ENCODE results near the gene ARHGEF6. TPM values are rescaled to one million over a fixed set of nuclear protein-coding genes. Genes with fewer than 3 reads are reported as not detected.

ARHGEF6 gene
- total and polyA plus RNA-seq, 7 donors, result 11.4 to 70.5 (median 25.4) TPM

DNA sequence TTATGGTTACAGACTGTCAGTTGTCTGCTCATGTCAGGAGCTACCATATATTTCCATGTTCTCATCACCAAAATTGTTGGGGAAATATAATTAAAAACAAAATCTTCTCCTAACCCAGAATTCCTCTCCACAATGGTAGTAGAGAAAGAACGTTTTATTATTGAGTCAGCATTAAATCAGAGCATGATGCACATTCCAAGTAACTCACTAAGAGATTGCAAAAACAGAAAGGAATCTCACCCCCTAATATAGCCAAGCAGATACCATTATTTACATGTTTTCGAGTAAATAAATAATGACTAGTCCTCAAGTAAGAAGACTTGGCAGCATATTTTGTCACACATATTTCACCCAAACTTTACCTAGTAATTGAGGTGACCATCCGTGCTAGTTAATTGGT is 36.2 kb upstream of the ARHGEF6 start:
- TF ChIP-seq, protein P1, sequence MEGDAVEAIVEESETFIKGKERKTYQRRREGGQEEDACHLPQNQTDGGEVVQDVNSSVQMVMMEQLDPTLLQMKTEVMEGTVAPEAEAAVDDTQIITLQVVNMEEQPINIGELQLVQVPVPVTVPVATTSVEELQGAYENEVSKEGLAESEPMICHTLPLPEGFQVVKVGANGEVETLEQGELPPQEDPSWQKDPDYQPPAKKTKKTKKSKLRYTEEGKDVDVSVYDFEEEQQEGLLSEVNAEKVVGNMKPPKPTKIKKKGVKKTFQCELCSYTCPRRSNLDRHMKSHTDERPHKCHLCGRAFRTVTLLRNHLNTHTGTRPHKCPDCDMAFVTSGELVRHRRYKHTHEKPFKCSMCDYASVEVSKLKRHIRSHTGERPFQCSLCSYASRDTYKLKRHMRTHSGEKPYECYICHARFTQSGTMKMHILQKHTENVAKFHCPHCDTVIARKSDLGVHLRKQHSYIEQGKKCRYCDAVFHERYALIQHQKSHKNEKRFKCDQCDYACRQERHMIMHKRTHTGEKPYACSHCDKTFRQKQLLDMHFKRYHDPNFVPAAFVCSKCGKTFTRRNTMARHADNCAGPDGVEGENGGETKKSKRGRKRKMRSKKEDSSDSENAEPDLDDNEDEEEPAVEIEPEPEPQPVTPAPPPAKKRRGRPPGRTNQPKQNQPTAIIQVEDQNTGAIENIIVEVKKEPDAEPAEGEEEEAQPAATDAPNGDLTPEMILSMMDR (IDR thresholded peaks at IDR 0.05), result no peak
- intact Hi-C loops (cut with DNase I), result no loop called here
- WGBS, 3 donors, result 70 to 79% (median 76%) methylated on average over 3 of the region's 3 CpGs

DNA sequence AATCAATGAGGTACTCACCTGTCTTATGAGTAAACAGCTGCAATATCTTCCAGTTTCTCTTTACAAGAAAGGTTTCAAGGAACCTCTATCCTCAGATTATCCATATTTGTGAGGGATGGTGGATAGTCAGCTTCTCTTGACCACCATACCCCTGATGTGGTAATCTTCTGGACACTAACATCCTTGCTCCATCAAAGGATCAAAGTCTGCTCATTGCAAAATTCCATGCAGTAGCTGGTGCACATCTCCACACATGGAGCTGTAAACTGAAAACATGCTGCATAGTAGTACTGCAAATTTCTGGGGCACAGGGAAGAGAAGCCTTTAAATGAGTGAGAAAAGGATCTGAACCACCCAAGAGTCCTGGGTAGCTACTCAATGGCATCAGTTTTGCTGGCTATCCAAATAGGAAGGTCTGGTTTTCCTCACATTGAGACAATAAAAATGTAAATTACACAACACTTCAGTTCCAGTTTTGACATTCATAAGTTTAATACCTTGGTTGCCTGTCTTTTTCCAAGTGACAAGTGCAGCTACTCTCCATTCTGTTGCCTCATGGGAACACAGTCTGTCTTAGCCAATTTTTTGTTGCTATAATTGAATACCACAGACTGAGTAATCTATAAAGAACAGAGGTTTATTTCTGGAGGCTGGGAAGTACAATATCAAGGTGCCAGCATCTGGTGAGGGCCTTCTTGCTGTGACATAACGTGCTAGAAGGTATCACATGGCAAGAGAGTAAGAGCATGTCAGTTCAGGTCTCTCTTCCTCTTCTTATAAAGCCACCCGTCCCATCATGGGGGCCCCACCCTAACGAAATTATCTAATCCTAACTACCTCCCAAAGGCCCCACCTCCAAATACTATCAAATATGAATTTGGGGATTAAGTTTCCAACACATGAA is 34.4 kb upstream of the ARHGEF6 start:
- ATAC-seq (peak in 1 of 4 donors; percentile 32), DNase-seq (no peak)
- no peaks in the 10 kb centered on the region for H3K9me3 ChIP-seq
- no peak overlapping the region for H3K27ac ChIP-seq
- peaks cover 0 to 19% of the 10 kb centered on the region in 2 donors for H3K36me3 ChIP-seq (ENCODE audit: insufficient read depth in 1 of 2, low read depth in 1 of 2)
- 50 to 88% (median 78%) methylated on average over 2 to 3 of the region's 3 CpGs for WGBS, 3 donors
- no peaks in the 10 kb centered on the region for H3K27me3 ChIP-seq (ENCODE audit: insufficient read depth in 3 of 3, low read length in 2 of 3)
- H3K4me1 ChIP-seq, result no peaks in the 10 kb centered on the region
- TF ChIP-seq, protein P1 (IDR thresholded peaks at IDR 0.05), result no peak
- intact Hi-C loops (cut with DNase I), result no loop called here
- no peak overlapping the region for H3K4me3 ChIP-seq

More for the DNA sequence above, 36.2 kb upstream of the ARHGEF6 start:
- ATAC-seq (no peak), DNase-seq (no peak)
- peaks cover 0 to 20% of the 10 kb centered on the region in 2 donors for H3K36me3 ChIP-seq (ENCODE audit: insufficient read depth in 1 of 2, low read depth in 1 of 2)
- no peaks in the 10 kb centered on the region for H3K27me3 ChIP-seq (ENCODE audit: insufficient read depth in 3 of 3, low read length in 2 of 3)
- no peak overlapping the region for H3K4me3 ChIP-seq
- no peaks in the 10 kb centered on the region for H3K9me3 ChIP-seq
- H3K4me1 ChIP-seq, result no peaks in the 10 kb centered on the region
- H3K27ac ChIP-seq, result no peak overlapping the region

DNA sequence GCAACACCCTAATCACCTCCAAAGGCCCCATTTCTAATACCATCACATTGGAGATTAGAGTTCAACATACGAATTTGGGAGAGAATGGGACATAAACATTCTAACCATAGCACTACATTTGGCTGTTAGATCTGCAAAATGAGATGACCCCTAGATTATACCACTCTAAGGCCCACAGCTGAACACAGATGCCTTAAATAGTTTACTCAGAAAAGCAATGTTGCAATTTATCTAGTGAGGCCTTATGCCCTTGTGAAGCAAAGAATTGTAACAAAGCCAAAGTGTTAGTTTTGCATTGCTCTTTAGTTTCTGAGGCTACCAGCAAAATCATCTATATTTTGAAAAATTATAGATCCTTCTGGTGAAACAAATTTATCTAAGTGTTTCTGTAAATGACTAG is 31.6 kb upstream of the ARHGEF6 start:
- Histone ChIP-seq H3K4me3 (no peak overlapping the region), H3K4me1 (no peaks in the 10 kb centered on the region), H3K36me3 (ENCODE audit: insufficient read depth in 1 of 2, low read depth in 1 of 2) (peaks cover 0 to 3% of the 10 kb centered on the region in 2 donors), H3K27me3 (ENCODE audit: insufficient read depth in 3 of 3, low read length in 2 of 3) (no peaks in the 10 kb centered on the region), H3K27ac (no peak overlapping the region), H3K9me3 (no peaks in the 10 kb centered on the region)
- WGBS, 3 donors, result 42 to 80% (median 76%) methylated on average over 1 of the region's 1 CpG
- ATAC-seq (no peak), DNase-seq (no peak)
- TF ChIP-seq, protein P1 (IDR thresholded peaks at IDR 0.05), result no peak
- intact Hi-C loops (cut with DNase I), result no loop called here

DNA sequence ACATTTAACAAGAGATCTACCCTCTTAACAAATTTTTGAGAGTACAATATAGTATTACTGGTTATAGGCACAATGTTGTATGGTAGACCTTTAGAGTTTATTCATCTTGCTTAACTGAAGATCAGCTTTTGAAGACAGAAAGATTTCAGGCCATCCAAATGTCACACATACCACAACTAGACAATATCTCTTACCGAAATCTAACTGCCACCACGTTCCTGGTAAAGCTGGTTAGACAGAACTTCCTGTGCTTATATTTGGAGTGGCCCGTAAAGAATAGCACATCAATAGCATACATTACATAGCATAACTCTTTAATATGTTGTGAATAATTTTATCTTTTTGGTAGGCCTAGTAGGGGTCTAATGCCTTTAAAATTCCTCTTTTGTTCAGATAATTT is 29.8 kb upstream of the ARHGEF6 start:
- Histone ChIP-seq H3K36me3 (ENCODE audit: insufficient read depth in 1 of 2, low read depth in 1 of 2) (peaks cover 0 to 9% of the 10 kb centered on the region in 2 donors), H3K27me3 (ENCODE audit: insufficient read depth in 3 of 3, low read length in 2 of 3) (no peaks in the 10 kb centered on the region), H3K9me3 (no peaks in the 10 kb centered on the region), H3K4me3 (no peak overlapping the region), H3K4me1 (no peaks in the 10 kb centered on the region), H3K27ac (no peak overlapping the region)
- intact Hi-C loops (cut with DNase I), result no loop called here
- 65 to 86% (median 85%) methylated on average over 3 of the region's 3 CpGs for WGBS, 3 donors
- TF ChIP-seq, protein P1 (IDR thresholded peaks at IDR 0.05), result no peak
- DNase-seq (no peak), ATAC-seq (no peak)

Data from psoas muscle (tissue), 8 donors.